Heart left ventricle (tissue), 16 donors: Measurements from ENCODE around the gene NKX2-1. TPM values are rescaled to one million over a fixed set of nuclear protein-coding genes. Genes with fewer than 3 reads are reported as not detected.

Source experiments
- ATAC-seq, 4 donors: fragments of 200-7000 bp; cut with Tn5 transposase; one replicate each; pipeline ENCODE4 v1.9.1; 2020 to 2022; ENCODE audit warnings: moderate library complexity in 4 of 4, mild to moderate bottlenecking in 3 of 4, moderate number of reproducible peaks in 1 of 4
- DNase-seq, 5 donors: peaks; one replicate each; pipeline ENCODE4 v3.0.0-alpha.2; 2020
- H3K27ac ChIP-seq, 12 donors: fragments of 200-600 bp; sonication (generic) in 4 of 12; one replicate each; pipeline versions ENCODE4 v1.5.0 to v1.8.0; 2016 to 2022; ENCODE audit warnings: mild to moderate bottlenecking in 2 of 12
- H3K27me3 ChIP-seq, 9 donors: fragments of 200-600 bp; sonication (generic) in 2 of 9; one replicate each; pipeline versions ENCODE4 v1.5.1 to v1.8.0; 2016 to 2022; ENCODE audit warnings: mild to moderate bottlenecking in 3 of 9
- H3K36me3 ChIP-seq, 9 donors: fragments of 200-600 bp; sonication (generic) in 2 of 9; one replicate each; pipeline versions ENCODE4 v1.5.0 to v1.8.0; 2018 to 2022; ENCODE audit warnings: mild to moderate bottlenecking in 2 of 9
- H3K4me1 ChIP-seq, 12 donors: fragments of 200-600 bp; sonication (generic) in 4 of 12; one replicate each; pipeline versions ENCODE4 v1.5.0 to v1.8.0; 2016 to 2022; ENCODE audit warnings: mild to moderate bottlenecking in 3 of 12
- H3K4me3 ChIP-seq, 12 donors: fragments of 200-600 bp; sonication (generic) in 4 of 12; one replicate each; pipeline versions ENCODE4 v1.5.0 to v1.8.0; 2017 to 2022; ENCODE audit warnings: mild to moderate bottlenecking in 9 of 12, moderate library complexity in 4 of 12
- H3K9me3 ChIP-seq, 12 donors: fragments of 200-600 bp; sonication (generic) in 4 of 12; one replicate each; pipeline versions ENCODE4 v1.5.0 to v1.8.0; 2016 to 2022; ENCODE audit warnings: mild to moderate bottlenecking in 1 of 12
- CTCF ChIP-seq, 12 donors: fragments of 200-600 bp; sonication (generic) in 4 of 12; IDR thresholded peaks; one replicate each; pipeline versions ENCODE4 v1.5.0 to v1.8.0; 2018 to 2022; ENCODE audit warnings: antibody characterized with exemption in 12 of 12, mild to moderate bottlenecking in 5 of 12
- POLR2A ChIP-seq, 2 donors: fragments of 450-650 bp; IDR thresholded peaks; one replicate each; pipeline ENCODE4 v1.6.1; 2017; ENCODE audit warnings: antibody characterized with exemption in 2 of 2, mild to moderate bottlenecking in 2 of 2, moderate library complexity in 2 of 2
- WGBS, 4 donors: extraction: QIAGEN DNeasy Blood & Tissue Kit in 2 of 4; methylation state at CpG; one replicate each; pipeline versions ENCODE4 v1.1.5 to v1.1.7; 2013 to 2018; 5-methylcytosine and 5-hydroxymethylcytosine counted together
- intact Hi-C, 10 donors: fragments of 100-400 bp; cut with DNase I; formaldehyde crosslinking; loops; one replicate each; pipeline versions ENCODE4 v1.11.1 to v1.14.2; 2022
- polyA plus RNA-seq, 2 donors: library from polyadenylated mRNA; stranded (reverse); fragments of 200-250 nt; gene quantifications; one replicate each; pipeline ENCODE4 v1.2.3, GENCODE V29; 2013
- total RNA-seq, 9 donors: library from RNA; depleted of rRNA in 2 of 9; stranded (reverse); fragments of >200 nt in 2 of 9; fragmentation: NEBNext Ultra II Directional in 3 of 9; extraction: Animal tissue kit (Norgen Biotek cat#: 25700) in 3 of 9; gene quantifications; one replicate each; pipeline versions ENCODE4 v1.1.0 to v1.2.4, GENCODE V29; 2016 to 2023
- donor health status: ischemic (EF 13 %, LVEDD 7.1; RV severe dilation, severe dysfunction).
- donor health status: healthy with polysubstance abuse.
- donor health status: DM: no; HTN: yes; CAD: no.
- donor health status: DM: no; HTN: no; CAD: no.
- donor health status: ischemic (EF 25% LVEDD 6.9; RV normal size, moderate dysfunction).
- donor health status: ischemic (EF 25% LVEDD 5.7; RV mildly dilated, moderate dysfunction).
- donor health status: healthy.
- donor health status: DM: yes; HTN: yes; CAD: no.
- donor health status: ischemic (EF 35%, LVEDD 5.7; RV mildly dilated, moderate dysfunction).
- donor health status: nonischemic (EF 11% LVEDD 7.7; RV severe dilation, severe dysfunction).
- donor health status: DM: yes; HTN: yes; CAD: no.
- donor health status: PGD.
- donor health status: ischemic (EF 29% LVEDD 5.4; RV normal size, mild dysfunction).
- donor health status: nonischemic (EF 23%, LVEDD 6.1; RV moderate dilation, normal function).

NKX2-1 gene
- total and polyA plus RNA-seq, 11 donors = not detected

- Histone ChIP-seq H3K4me3 (no peak overlapping the region), H3K4me1 (peaks cover 0 to 62% (median 18%) of the 10 kb centered on the region in 12 donors), H3K27me3 (peaks cover 68 to 100% (median 99%) of the 10 kb centered on the region in 9 donors), H3K9me3 (no peaks in the 10 kb centered on the region), H3K36me3 (no peaks in the 10 kb centered on the region), H3K27ac (no peak overlapping the region)
- intact Hi-C loops = no loop called here
- 2 to 4% (median 3%) methylated on average over 34 to 36 of the region's 36 CpGs for WGBS, 4 donors
- no peak for DNase-seq
- no peak for TF ChIP-seq CTCF (IDR thresholded peaks at IDR 0.05)
- TF ChIP-seq POLR2A (IDR thresholded peaks at IDR 0.05) = no peak
- no peak for ATAC-seq
Measured at GRCh38 chr14:36522347-36522971, 2.4 kb upstream of the NKX2-1 start.

- H3K9me3 ChIP-seq = no peaks in the 10 kb centered on the region
- no peak for TF ChIP-seq CTCF (IDR thresholded peaks at IDR 0.05)
- no peak for TF ChIP-seq POLR2A (IDR thresholded peaks at IDR 0.05)
- WGBS, 4 donors = 3 to 6% (median 4%) methylated on average over 32 to 35 of the region's 35 CpGs
- intact Hi-C loops = no loop called here
- H3K27me3 ChIP-seq = peaks cover 74 to 100% (median 99%) of the 10 kb centered on the region in 9 donors
- no peak overlapping the region for H3K27ac ChIP-seq
- peaks cover 0 to 68% (median 18%) of the 10 kb centered on the region in 12 donors for H3K4me1 ChIP-seq
- ATAC-seq (no peak), DNase-seq (no peak)
- no peaks in the 10 kb centered on the region for H3K36me3 ChIP-seq
- H3K4me3 ChIP-seq = no peak overlapping the region
Measured at GRCh38 chr14:36521598-36522345, 1.7 kb upstream of the NKX2-1 start.

- peak overlapping the region in 11 of 12 donors; percentile 14 to 44 (median 27) for H3K4me3 ChIP-seq
- peak in 3 of 12 donors; percentile 8 to 22 (median 14) for TF ChIP-seq CTCF (IDR thresholded peaks at IDR 0.05)
- TF ChIP-seq POLR2A (IDR thresholded peaks at IDR 0.05) = no peak
- H3K36me3 ChIP-seq = no peaks in the 10 kb centered on the region
- 1 to 2% (median 1%) methylated on average over 52 to 63 of the region's 63 CpGs for WGBS, 4 donors
- intact Hi-C loops = no loop called here
- H3K27me3 ChIP-seq = peaks cover 72 to 100% (median 99%) of the 10 kb centered on the region in 9 donors
- no peak for DNase-seq
- no peaks in the 10 kb centered on the region for H3K9me3 ChIP-seq
- peaks cover 0 to 68% (median 18%) of the 10 kb centered on the region in 12 donors for H3K4me1 ChIP-seq
- H3K27ac ChIP-seq = no peak overlapping the region
- ATAC-seq = peak in 1 of 4 donors; percentile 53
Measured at GRCh38 chr14:36520601-36521525, 831 bp upstream of the NKX2-1 start.
